Caco-2 (cell line): ENCODE data around the gene TMEM117. TPM values are rescaled to one million over a fixed set of nuclear protein-coding genes. Genes with fewer than 3 reads are reported as not detected.

Experiments used
- BruUV-seq: library from RNA; stranded (reverse); fragments of 400-500 nt; replicated peaks from 2 replicates; lab custom pipeline; 2021; lab: Mats Ljungman, UMichigan
- CTCF ChIA-PET: fragments of 300-600 bp; sonication (Branson Sonifier 250); formaldehyde crosslinking; loops from one replicate; lab custom pipeline; 2022; ENCODE audit warnings: antibody characterized with exemption; lab: Charles Lee
- POLR2A ChIA-PET: fragments of 300-600 bp; sonication (Branson Sonifier 250); formaldehyde crosslinking; loops from one replicate; lab custom pipeline; 2022; ENCODE audit warnings: antibody characterized with exemption; lab: Charles Lee
- DNase-seq, 2 experiments: peaks; one replicate each; pipeline versions ENCODE4 v3.0.0 to v3.0.0-alpha.2; 2020 to 2022
- H3K27me3 ChIP-seq: replicated peaks from 2 replicates; pipeline ENCODE4 v1.6.0; 2011; ENCODE audit warnings: low read length; ENCODE audit not compliant: control insufficient read depth, insufficient read depth
- H3K36me3 ChIP-seq: 2 replicates; pipeline ENCODE4 v1.5.1; 2011; ENCODE audit warnings: low read length; ENCODE audit not compliant: control insufficient read depth, insufficient read depth
- H3K4me1 ChIP-seq: fragments of 250-450 bp; sonication (Bioruptor Pico); 2 replicates; pipeline ENCODE4 v1.5.1; 2020; ENCODE audit warnings: mild to moderate bottlenecking
- H3K4me3 ChIP-seq: 2 replicates; pipeline ENCODE4 v1.5.1; 2011; ENCODE audit warnings: low read depth, mild to moderate bottlenecking, control low read depth, low read length
- H3K9me3 ChIP-seq: fragments of 250-450 bp; sonication (Bioruptor Pico); 2 replicates; pipeline ENCODE4 v1.5.1; 2020; ENCODE audit warnings: mild to moderate bottlenecking, moderate library complexity
- H3K27ac Mint-ChIP-seq: one replicate; pipeline ENCODE4 v1.8.0; 2022; ENCODE audit warnings: mixed read lengths; ENCODE audit not compliant: unreplicated experiment
- H3K27me3 Mint-ChIP-seq: one replicate; pipeline ENCODE4 v1.8.0; 2022; ENCODE audit warnings: mixed read lengths; ENCODE audit not compliant: insufficient read depth, unreplicated experiment
- H3K36me3 Mint-ChIP-seq: one replicate; pipeline ENCODE4 v1.8.0; 2022; ENCODE audit warnings: mild to moderate bottlenecking, mixed read lengths; ENCODE audit not compliant: insufficient read depth, unreplicated experiment
- H3K4me1 Mint-ChIP-seq: one replicate; pipeline ENCODE4 v1.8.0; 2022; ENCODE audit warnings: low read depth, mixed read lengths; ENCODE audit not compliant: unreplicated experiment
- H3K4me3 Mint-ChIP-seq: one replicate; pipeline ENCODE4 v1.8.0; 2022; ENCODE audit warnings: mild to moderate bottlenecking, moderate library complexity, mixed read lengths; ENCODE audit not compliant: unreplicated experiment
- H3K9me3 Mint-ChIP-seq: one replicate; pipeline ENCODE4 v1.8.0; 2022; ENCODE audit warnings: mixed read lengths; ENCODE audit not compliant: unreplicated experiment
- CTCF ChIP-seq, 2 experiments: fragments of 200-600 bp in 1 of 2; IDR thresholded peaks; 1 replicate in 1 of 2; 2 replicates in 1 of 2; pipeline versions ENCODE4 v1.5.1 to v1.8.0; 2011 to 2022; ENCODE audit warnings: antibody characterized with exemption in 1 of 2, control low read depth in 1 of 2, inconsistent platforms in 1 of 2, low read depth in 1 of 2, low read length in 1 of 2, mild to moderate bottlenecking in 1 of 2, moderate library complexity in 1 of 2; ENCODE audit not compliant: insufficient read depth in 1 of 2, severe bottlenecking in 1 of 2, unreplicated experiment in 1 of 2
- intact Hi-C: fragments of 100-400 bp; cut with micrococcal nuclease; formaldehyde crosslinking; loops from one replicate; pipeline ENCODE4 v1.10.0; 2022; ENCODE audit not compliant: unreplicated experiment
- total RNA-seq: library from RNA; stranded (reverse); gene quantifications from 2 replicates; pipeline ENCODE4 v1.2.3, GENCODE V29; 2022

TMEM117 gene
- total RNA-seq, 1 experiment from 2014 or later: 34.1 TPM

DNA sequence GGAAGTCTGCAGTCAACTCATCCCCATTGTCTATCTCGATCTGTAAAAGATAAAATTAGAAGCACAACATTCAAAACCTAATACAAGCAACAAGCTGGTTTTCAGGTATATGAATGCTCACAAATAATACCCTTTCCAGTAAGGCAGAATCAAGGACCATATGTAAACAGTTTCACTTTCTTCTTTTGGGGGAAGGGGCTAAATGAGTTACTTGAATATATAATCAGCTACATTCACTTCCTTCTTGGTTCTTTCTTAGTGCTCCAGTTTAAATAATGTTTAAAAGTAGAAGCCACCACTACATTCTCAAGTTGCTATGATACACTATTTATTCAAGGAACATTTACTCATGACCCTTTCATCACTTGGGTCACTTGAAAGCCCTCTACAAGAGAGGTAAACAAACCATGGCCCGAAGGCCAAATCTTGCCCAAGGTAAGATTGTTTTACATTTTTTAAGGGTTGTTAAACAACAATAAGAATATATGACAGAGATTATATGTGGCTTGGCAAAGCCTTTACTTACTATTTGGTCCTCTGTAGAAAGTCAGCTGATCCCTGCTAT, 40.1 kb upstream of the TMEM117 start:
- DNase-seq: peak; percentile 46 to 72
- no peaks in the 10 kb centered on the region for H3K36me3 ChIP-seq
- ChIA-PET POLR2A (interaction anchor here (1.2 kb wide), 1 partner anchor 10 kb away, joined by 9 read pairs; the partner anchor contains the start of gene TWF1), CTCF (interaction anchor here (1.0 to 2.1 kb wide), 2 partner anchors 10 to 87 kb away, joined by 3 to 6 read pairs; no protein-coding TSS in a partner anchor)
- intact Hi-C loops: loop anchor here (1.0 to 2.0 kb wide), 3 partner anchors 10 to 53 kb away; partner anchors contain the start of genes IRAK4 and PUS7L
- Mint-ChIP-seq H3K27ac (peak overlapping the region; percentile 70), H3K36me3 (peaks cover 54% of the 10 kb centered on the region), H3K4me1 (peaks cover 26% of the 10 kb centered on the region), H3K27me3 (no peaks in the 10 kb centered on the region), H3K9me3 (peaks cover 11% of the 10 kb centered on the region), H3K4me3 (no peak overlapping the region)
- TF ChIP-seq CTCF (IDR thresholded peaks at IDR 0.05; ENCODE audit: insufficient read depth in 1 of 2, low read depth in 1 of 2, low read length in 1 of 2, severe bottlenecking in 1 of 2, unreplicated experiment in 1 of 2): no peak
- H3K4me1 ChIP-seq: peaks cover 19% of the 10 kb centered on the region
- no peak overlapping the region for H3K4me3 ChIP-seq
- no TSS peak for BruUV-seq
- H3K9me3 ChIP-seq: no peaks in the 10 kb centered on the region
- H3K27me3 ChIP-seq: no peaks in the 10 kb centered on the region

GRCh38 chr12:43797561-43798217, 38.2 kb upstream of the TMEM117 start:
- no peaks in the 10 kb centered on the region for H3K27me3 Mint-ChIP-seq
- DNase-seq: no peak
- H3K4me3 Mint-ChIP-seq: no peak overlapping the region
- no TSS peak for BruUV-seq
- H3K4me1 Mint-ChIP-seq: peaks cover 19% of the 10 kb centered on the region
- no peaks in the 10 kb centered on the region for H3K9me3 Mint-ChIP-seq
- Histone ChIP-seq H3K4me3 (no peak overlapping the region), H3K9me3 (no peaks in the 10 kb centered on the region), H3K4me1 (peaks cover 19% of the 10 kb centered on the region), H3K36me3 (no peaks in the 10 kb centered on the region), H3K27me3 (no peaks in the 10 kb centered on the region)
- no peak overlapping the region for H3K27ac Mint-ChIP-seq
- CTCF ChIA-PET: interaction anchor here (0.7 kb wide), 1 partner anchor 87 kb away, joined by 4 read pairs; no protein-coding TSS in a partner anchor
- no peak for TF ChIP-seq CTCF (IDR thresholded peaks at IDR 0.05; ENCODE audit: insufficient read depth in 1 of 2, low read depth in 1 of 2, low read length in 1 of 2, severe bottlenecking in 1 of 2, unreplicated experiment in 1 of 2)
- POLR2A ChIA-PET: no interaction called here
- intact Hi-C loops: loop anchor here (2.0 kb wide), 1 partner anchor 39 kb away; the partner anchor contains the start of genes IRAK4 and PUS7L
- peaks cover 61% of the 10 kb centered on the region for H3K36me3 Mint-ChIP-seq

DNA sequence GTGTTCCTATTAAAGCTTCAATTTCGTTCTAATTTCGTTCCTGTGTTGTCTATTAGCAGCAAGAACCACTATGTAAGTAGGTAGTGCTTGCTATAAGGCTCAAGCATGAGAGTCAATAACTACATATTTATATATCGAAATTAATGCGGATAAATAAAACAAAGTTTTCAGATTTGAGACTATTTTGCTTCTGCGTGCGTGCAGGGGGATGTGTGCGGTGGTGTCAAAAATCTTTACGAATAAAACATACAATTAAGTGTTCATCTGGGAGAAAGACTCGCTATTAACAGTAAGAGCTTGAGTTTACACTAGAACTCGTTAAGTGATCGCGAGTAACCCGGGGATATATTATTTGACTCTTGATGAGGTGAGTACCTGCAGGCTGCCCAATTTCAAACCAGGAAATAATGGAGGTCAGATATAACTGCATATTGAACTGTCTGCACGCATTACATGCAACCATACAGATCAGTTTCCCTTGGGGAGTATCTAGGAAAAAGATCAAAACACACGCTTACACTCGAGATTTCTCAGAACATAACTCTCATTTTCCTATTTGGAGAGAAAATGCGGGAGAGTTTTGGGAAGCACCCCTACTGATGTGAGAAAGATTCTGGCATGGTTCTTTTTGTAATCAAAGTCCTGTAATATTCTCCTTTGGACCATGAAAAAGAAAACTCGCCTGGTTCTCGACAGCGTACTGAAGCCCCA, 30.6 kb upstream of the TMEM117 start:
- Histone ChIP-seq H3K4me3 (peak overlapping the region; percentile 93), H3K4me1 (peaks cover 12% of the 10 kb centered on the region; the same call in 1 of the 2 replicates), H3K27me3 (no peaks in the 10 kb centered on the region), H3K36me3 (0 out of 2 replicates have a peak, but pooled peaks cover 1% of the 10 kb centered on the region), H3K9me3 (no peaks in the 10 kb centered on the region)
- peak overlapping the region; percentile 85 for H3K4me3 Mint-ChIP-seq
- intact Hi-C loops: loop anchor here (1.0 to 2.0 kb wide), 5 partner anchors 9 to 77 kb away; partner anchors contain the start of genes IRAK4 and PUS7L
- H3K9me3 Mint-ChIP-seq: no peaks in the 10 kb centered on the region
- H3K27me3 Mint-ChIP-seq: no peaks in the 10 kb centered on the region
- TF ChIP-seq CTCF (IDR thresholded peaks at IDR 0.05; ENCODE audit: insufficient read depth in 1 of 2, low read depth in 1 of 2, low read length in 1 of 2, severe bottlenecking in 1 of 2, unreplicated experiment in 1 of 2): no peak
- ChIA-PET POLR2A (interaction anchor here (0.6 to 2.5 kb wide), 11 partner anchors 9 to 73 kb away, joined by 3 to 18 read pairs (median 4); partner anchors contain the start of gene TMEM117), CTCF (interaction anchor here (0.7 to 2.9 kb wide), 5 partner anchors 10 to 78 kb away, joined by 3 to 21 read pairs (median 4); no protein-coding TSS in a partner anchor)
- H3K27ac Mint-ChIP-seq: peak overlapping the region; percentile 98
- peaks cover 12% of the 10 kb centered on the region for H3K4me1 Mint-ChIP-seq
- DNase-seq: peak in 1 of 2 experiments; percentile 17
- TSS peak; percentile 34 for BruUV-seq
- H3K36me3 Mint-ChIP-seq: peaks cover 44% of the 10 kb centered on the region
